HepG2 (cell line): ENCODE results near the gene TXNRD1. TPM values are rescaled to one million over a fixed set of nuclear protein-coding genes. Genes with fewer than 3 reads are reported as not detected.

ENCODE experiments used
- ARID5B ChIP-seq: IDR thresholded peaks from 2 replicates; pipeline ENCODE4 v1.4.0; 2020; ENCODE audit warnings: mild to moderate bottlenecking, missing genetic modification reagents
- EP300 ChIP-seq, 3 experiments: sonication (generic) in 1 of 3; formaldehyde crosslinking in 1 of 3; IDR thresholded peaks; 2 replicates each; pipeline versions ENCODE4 v1.5.1 to v1.6.1; 2011 to 2020; ENCODE audit warnings: low read depth in 2 of 3, low read length in 2 of 3, borderline replicate concordance in 1 of 3, improper control_type of control experiment in 1 of 3, mild to moderate bottlenecking in 1 of 3, missing genetic modification reagents in 1 of 3, moderate library complexity in 1 of 3
- FOSL2 ChIP-seq: sonication (generic); formaldehyde crosslinking; IDR thresholded peaks from 2 replicates; pipeline ENCODE4 v1.4.0; 2020; ENCODE audit warnings: missing genetic modification reagents
- GTF2F1 ChIP-seq: fragments of 150-350 bp; IDR thresholded peaks from 2 replicates; pipeline ENCODE4 v1.6.1; 2014; ENCODE audit warnings: low read length
- NFE2L2 ChIP-seq: fragments of 150-350 bp; IDR thresholded peaks from 2 replicates; pipeline ENCODE4 v1.6.1; 2014; ENCODE audit warnings: low read length
- PAXIP1 ChIP-seq: sonication (generic); formaldehyde crosslinking; conservative IDR thresholded peaks from 2 replicates; pipeline ENCODE4 v1.4.0; 2020; ENCODE audit warnings: mild to moderate bottlenecking, missing genetic modification reagents, moderate library complexity
- REST ChIP-seq, 2 experiments: IDR thresholded peaks; 2 replicates each; pipeline ENCODE4 v1.6.1; 2011 to 2012; ENCODE audit warnings: low read length in 2 of 2, borderline replicate concordance in 1 of 2, low read depth in 1 of 2, mild to moderate bottlenecking in 1 of 2, moderate library complexity in 1 of 2
- TCF7 ChIP-seq: sonication (generic); IDR thresholded peaks from 2 replicates; pipeline ENCODE4 v1.6.1; 2016; ENCODE audit warnings: antibody characterized with exemption, low read depth
- TEAD2 ChIP-seq: sonication (generic); formaldehyde crosslinking; IDR thresholded peaks from 2 replicates; pipeline ENCODE4 v1.9.0; 2021; ENCODE audit warnings: missing genetic modification reagents
- ZBTB38 ChIP-seq: sonication (generic); formaldehyde crosslinking; IDR thresholded peaks from 2 replicates; pipeline ENCODE4 v1.5.1; 2020; ENCODE audit warnings: mild to moderate bottlenecking, missing genetic modification reagents
- ZFP36L2 ChIP-seq: sonication (generic); formaldehyde crosslinking; IDR thresholded peaks from 2 replicates; pipeline ENCODE4 v1.4.0; 2020; ENCODE audit warnings: missing genetic modification reagents
- ZNF230 ChIP-seq: sonication (generic); formaldehyde crosslinking; IDR thresholded peaks from 2 replicates; pipeline ENCODE4 v1.4.0; 2020; ENCODE audit warnings: mild to moderate bottlenecking, missing genetic modification reagents
- ZNF331 ChIP-seq: sonication (generic); formaldehyde crosslinking; IDR thresholded peaks from 2 replicates; pipeline ENCODE4 v1.4.0; 2020; ENCODE audit warnings: missing genetic modification reagents
- ZNF570 ChIP-seq: sonication (generic); formaldehyde crosslinking; IDR thresholded peaks from 2 replicates; pipeline ENCODE4 v1.4.0; 2020; ENCODE audit warnings: mild to moderate bottlenecking, missing genetic modification reagents, borderline replicate concordance
- ZNF607 ChIP-seq: sonication (generic); formaldehyde crosslinking; IDR thresholded peaks from 2 replicates; pipeline ENCODE4 v1.5.1; 2020; ENCODE audit warnings: missing genetic modification reagents, mild to moderate bottlenecking, borderline replicate concordance
- ZNF746 ChIP-seq: sonication (generic); formaldehyde crosslinking; IDR thresholded peaks from 2 replicates; pipeline ENCODE4 v1.8.0; 2022; ENCODE audit warnings: mild to moderate bottlenecking, missing genetic modification reagents
- polyA plus RNA-seq, 8 experiments: library from polyadenylated mRNA; depleted of rRNA in 3 of 8; stranded (reverse) in 7 of 8; unstranded in 1 of 8; fragments of >200 nt; fragmentation: Illumina TruSeq in 4 of 8; extraction: Trizol in 4 of 8; gene quantifications; 2 replicates each; pipeline versions ENCODE4 v1.2.1 to v1.2.3, GENCODE V29; 2011 to 2016; ENCODE audit warnings: low read depth in 4 of 8, missing spikeins in 1 of 8, mixed read lengths in 1 of 8; ENCODE audit not compliant: insufficient read depth in 1 of 8
- total RNA-seq, 5 experiments: library from RNA; depleted of rRNA; stranded (reverse); fragments of >200 nt; fragmentation: Illumina TruSeq; extraction: Trizol; gene quantifications; 2 replicates each; pipeline ENCODE4 v1.2.3, GENCODE V29; 2016; ENCODE audit warnings: low read depth in 1 of 5

TXNRD1 gene
- total and polyA plus RNA-seq, 2 of the 13 experiments (the other 11 are each of a cell fraction or from before 2014, with no cell fraction given): 54.0 to 190 TPM

- peak; percentile 72; the same call in 1 of the 2 replicates for TF ChIP-seq GTF2F1
- peak; percentile 51 for TF ChIP-seq ARID5B (CRISPR knock-in tag)
- TF ChIP-seq REST (IDR thresholded peaks at IDR 0.05; ENCODE audit: borderline replicate concordance in 1 of 2, low read depth in 1 of 2, low read length in 2 of 2): peak in 1 of 2 experiments; percentile 38; a peak in 1 of 4 replicates
- TF ChIP-seq NFE2L2: peak; percentile 100
- TF ChIP-seq TEAD2 (CRISPR knock-in tag): no peak
- peak; percentile 64; the same call in 1 of the 2 replicates for TF ChIP-seq ZNF607
- TF ChIP-seq ZFP36L2 (CRISPR knock-in tag): peak; percentile 50; the same call in 1 of the 2 replicates
- 0 out of 2 replicates have a peak, but pooled peaks have one; percentile 43 for TF ChIP-seq ZNF746 (CRISPR knock-in tag)
- TF ChIP-seq ZNF230: no peak
- peak; percentile 45 for TF ChIP-seq FOSL2
- peak; percentile 16; the same call in 1 of the 2 replicates for TF ChIP-seq ZNF331
- TF ChIP-seq ZBTB38 (CRISPR knock-in tag): no peak; the same call in 1 of the 2 replicates
- TF ChIP-seq PAXIP1 (CRISPR knock-in tag): peak; percentile 42; the same call in 1 of the 2 replicates
- peak; percentile 25 to 68; a peak in 3 of 4 replicates for TF ChIP-seq EP300 (IDR thresholded peaks at IDR 0.05; ENCODE audit: low read depth in 2 of 2, low read length in 2 of 2)
- peak; percentile 79 for TF ChIP-seq EP300 (CRISPR knock-in tag; IDR thresholded peaks at IDR 0.05; ENCODE audit: borderline replicate concordance)
- no peak for TF ChIP-seq ZNF570 (CRISPR knock-in tag)
- TF ChIP-seq TCF7: no peak
These were observed 71.2 kb downstream of the TXNRD1 start (continued) for GRCh38 chr12:104286516-104287482.
